ENCODE data around the gene KRT5.

KRT5 gene

DNA sequence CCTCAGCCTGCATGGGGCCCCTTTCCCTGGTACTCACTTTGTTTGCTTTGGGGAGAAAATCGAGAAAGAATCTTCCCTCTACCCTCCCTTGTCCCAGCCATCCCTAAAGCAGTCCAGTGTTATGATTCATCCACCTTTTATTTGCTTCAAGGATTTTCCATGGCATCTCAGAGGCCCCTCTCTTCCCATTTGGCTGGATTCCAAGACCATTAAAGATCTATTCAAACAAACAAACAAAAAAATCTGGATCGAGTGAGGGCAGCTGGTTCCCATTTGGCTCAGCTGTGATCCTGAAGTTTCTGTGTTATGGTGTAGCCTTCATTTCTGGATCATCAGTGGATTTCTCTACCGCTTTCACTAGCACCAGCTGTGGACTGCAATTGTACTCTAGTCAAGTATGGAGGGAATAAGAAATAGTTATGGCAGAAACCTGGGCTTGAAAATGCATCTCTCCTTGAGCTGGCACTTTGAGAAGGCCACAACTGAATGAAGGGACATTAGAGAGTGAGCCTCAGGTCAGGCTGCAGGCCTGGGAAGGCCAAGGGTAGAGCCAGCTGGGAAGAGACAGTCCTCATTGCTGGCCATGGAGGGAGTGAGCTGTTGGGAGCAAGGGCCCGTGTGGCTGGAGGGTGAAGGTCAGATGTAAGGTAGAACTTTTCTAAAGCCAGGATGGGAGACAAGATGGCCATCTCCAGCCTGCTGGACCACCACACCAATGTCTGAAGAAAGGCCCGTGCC, 19.1 kb upstream of the KRT5 start:
- DNase-seq (ENCODE audit: low read depth in 2 of 3, low spot score in 1 of 3): no peak

- no peak for DNase-seq (ENCODE audit: low read depth in 2 of 3, low spot score in 1 of 3)
These were observed 16.9 kb upstream of the KRT5 start for GRCh38 chr12:52537101-52537500.

- no peak for DNase-seq (ENCODE audit: low read depth in 2 of 3, low spot score in 1 of 3)
These were observed 15.4 kb upstream of the KRT5 start for GRCh38 chr12:52535574-52535973.

GRCh38 chr12:52534482-52534881, 14.3 kb upstream of the KRT5 start:
- no peak for DNase-seq (ENCODE audit: low read depth in 2 of 3, low spot score in 1 of 3)

DNA sequence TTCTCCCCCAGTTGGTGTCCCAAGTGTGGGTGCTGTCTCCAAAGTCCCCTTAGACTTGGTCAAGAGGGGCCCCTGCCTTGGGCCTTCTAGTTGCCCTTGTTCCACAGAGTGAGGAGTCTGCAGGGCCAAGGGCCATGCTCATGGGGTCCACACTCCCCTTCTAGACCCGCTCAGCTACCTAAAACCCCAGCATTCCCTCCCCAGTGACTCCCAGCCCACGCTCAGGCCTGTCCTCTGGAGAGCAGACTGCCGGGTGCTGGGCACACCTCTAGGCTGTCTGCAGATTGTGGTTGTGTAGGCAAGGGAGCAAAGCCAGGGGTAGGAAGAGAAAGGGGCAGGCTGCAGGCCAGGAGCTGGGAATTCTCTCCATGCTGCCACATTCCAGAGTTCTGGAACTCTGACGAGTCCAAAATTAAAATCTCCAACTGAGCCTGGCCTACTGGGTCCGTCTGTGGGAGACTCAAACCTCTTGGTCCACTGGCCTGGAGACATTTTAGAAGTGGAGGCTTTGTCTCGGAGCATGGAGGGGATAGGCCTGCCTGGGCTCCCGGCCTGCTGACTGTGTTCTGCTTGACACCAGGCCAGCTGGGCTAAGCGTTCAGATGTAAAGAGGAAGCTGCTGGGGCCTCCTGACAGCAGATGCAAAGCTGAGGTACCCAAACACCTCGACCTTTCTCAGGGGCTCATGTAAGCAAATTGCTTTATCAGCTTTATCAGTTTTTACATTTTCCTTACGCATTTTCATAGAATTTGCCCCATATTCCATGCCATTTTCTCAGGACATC, 13.7 kb upstream of the KRT5 start:
- no peak for DNase-seq (ENCODE audit: low read depth in 2 of 3, low spot score in 1 of 3)

DNA sequence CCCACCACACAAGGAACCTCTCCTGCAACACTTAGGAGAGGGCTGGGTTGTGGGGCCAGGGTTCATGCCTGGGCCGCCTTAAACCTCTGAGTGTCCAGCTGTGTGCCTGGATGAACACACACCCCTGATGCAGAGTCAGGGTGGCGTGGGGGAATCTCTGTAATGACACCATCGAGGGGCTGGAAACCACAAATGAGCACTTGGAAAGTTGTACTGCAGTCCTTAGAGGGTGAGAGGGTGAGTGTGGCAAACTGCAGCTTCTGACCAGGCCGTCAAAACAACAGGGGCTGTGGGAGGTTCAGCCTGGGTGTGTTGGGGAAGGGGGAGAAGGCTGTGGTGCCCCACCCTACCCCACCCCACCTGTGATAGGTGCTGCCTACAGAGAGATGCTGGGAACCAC, 12.4 kb upstream of the KRT5 start:
- no peak for DNase-seq (ENCODE audit: low read depth in 2 of 3, low spot score in 1 of 3)

DNA sequence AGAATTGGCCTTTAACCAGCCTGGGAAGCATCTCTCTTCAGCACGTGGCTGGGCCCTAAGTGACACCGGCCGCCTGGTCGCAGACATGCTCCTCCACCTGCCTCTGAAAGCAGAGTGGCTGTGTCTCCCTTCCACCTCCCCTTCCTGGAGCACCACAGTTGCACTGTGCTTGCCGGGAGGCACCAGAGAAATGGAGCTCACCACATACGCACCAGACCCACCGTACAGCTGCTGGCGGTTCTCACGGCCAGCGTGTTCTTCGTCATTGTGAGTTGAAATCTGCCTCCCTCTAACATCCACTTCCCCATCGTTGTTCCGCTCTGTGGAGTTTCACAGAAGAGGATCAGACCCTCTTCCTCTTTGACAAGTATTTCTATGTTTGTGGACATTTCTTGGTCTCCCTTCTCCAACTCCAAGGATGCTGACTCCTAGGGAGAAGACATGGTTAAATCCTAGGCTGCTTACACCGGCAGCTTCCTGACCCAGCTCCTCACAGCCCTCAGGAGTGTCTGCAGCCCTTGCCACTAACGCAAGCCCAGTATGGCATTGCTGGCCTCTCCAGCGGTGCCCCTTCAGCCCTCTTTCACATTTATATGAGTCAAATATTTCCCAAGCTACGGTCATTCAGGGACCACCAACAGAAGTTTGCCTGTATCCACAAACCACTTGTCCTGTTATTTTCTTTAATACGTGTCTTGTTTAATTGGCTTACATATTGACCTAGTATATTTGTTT, 11.5 kb upstream of the KRT5 start:
- no peak for DNase-seq (ENCODE audit: low read depth in 2 of 3, low spot score in 1 of 3)

- DNase-seq (ENCODE audit: low read depth in 2 of 3, low spot score in 1 of 3): no peak
These were observed 10.7 kb upstream of the KRT5 start for GRCh38 chr12:52530905-52531304.

- DNase-seq (ENCODE audit: low read depth in 2 of 3, low spot score in 1 of 3): no peak
These were observed 10.2 kb upstream of the KRT5 start for GRCh38 chr12:52530366-52530765.

- DNase-seq (ENCODE audit: low read depth in 2 of 3, low spot score in 1 of 3): no peak
These were observed 9.7 kb upstream of the KRT5 start for GRCh38 chr12:52529846-52530245.

- no peak for DNase-seq (ENCODE audit: low read depth in 2 of 3, low spot score in 1 of 3)
These were observed 9.2 kb upstream of the KRT5 start for GRCh38 chr12:52529417-52529816.

DNA sequence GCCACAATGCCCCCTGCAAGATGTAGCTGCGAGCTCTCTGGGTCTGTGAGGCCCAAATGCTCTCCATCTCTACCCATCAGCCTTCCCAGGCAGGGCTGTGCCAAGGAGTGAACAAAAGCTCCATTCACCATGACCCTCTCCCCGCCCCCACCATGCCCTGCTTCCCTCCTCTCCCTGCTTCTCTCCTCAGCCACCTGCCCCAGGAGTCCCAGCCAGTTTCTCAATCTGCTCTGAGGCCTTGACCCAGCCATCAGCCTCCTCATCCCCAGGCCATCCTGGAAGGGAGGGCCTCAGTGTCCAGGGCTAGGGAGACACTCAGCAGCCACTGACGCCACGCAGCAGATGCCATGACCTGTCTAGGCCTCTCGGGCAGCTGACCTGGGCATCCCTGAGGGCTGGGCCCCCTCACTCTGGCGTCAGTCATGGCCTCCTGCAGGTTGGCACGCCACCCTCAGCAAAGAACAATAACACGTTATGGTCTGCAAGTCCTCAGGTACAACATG, 8.5 kb upstream of the KRT5 start:
- no peak for DNase-seq (ENCODE audit: low read depth in 2 of 3, low spot score in 1 of 3)

DNA sequence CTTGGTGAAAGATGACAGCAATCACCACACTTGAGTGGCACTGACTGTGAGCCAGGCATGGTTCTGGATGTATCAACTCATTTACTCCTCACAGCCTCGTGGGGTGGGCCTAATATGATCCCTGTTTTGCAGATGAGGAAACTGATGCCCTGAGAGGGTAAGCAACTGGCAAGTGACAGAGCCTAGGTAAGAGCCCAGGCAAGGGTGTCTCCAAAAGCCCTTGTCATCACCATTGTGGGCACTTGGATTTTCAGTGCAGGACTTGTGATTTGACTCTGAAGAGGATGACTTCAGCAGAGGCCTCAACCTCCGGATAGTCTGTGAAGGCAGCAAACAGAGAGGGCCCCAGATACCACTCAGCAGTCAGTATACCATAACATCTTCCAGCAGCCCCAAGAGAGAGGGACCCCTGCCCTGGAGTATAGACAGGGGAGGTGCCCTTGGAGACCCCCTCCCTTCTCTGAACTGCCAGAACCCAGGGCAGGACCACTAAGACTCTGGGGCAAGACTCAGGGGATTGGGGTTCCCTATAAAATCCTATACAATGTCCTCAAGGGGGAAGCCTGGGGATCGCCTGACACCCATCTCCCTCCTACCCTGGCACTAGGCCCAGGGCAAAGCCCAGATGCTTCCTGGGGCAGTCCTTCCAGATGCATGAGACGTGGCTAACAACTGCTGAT, 7.1 kb upstream of the KRT5 start:
- no peak for DNase-seq (ENCODE audit: low read depth in 2 of 3, low spot score in 1 of 3)

- no peak for DNase-seq (ENCODE audit: low read depth in 2 of 3, low spot score in 1 of 3)
These were observed 6.3 kb upstream of the KRT5 start for GRCh38 chr12:52526511-52526951.

DNA sequence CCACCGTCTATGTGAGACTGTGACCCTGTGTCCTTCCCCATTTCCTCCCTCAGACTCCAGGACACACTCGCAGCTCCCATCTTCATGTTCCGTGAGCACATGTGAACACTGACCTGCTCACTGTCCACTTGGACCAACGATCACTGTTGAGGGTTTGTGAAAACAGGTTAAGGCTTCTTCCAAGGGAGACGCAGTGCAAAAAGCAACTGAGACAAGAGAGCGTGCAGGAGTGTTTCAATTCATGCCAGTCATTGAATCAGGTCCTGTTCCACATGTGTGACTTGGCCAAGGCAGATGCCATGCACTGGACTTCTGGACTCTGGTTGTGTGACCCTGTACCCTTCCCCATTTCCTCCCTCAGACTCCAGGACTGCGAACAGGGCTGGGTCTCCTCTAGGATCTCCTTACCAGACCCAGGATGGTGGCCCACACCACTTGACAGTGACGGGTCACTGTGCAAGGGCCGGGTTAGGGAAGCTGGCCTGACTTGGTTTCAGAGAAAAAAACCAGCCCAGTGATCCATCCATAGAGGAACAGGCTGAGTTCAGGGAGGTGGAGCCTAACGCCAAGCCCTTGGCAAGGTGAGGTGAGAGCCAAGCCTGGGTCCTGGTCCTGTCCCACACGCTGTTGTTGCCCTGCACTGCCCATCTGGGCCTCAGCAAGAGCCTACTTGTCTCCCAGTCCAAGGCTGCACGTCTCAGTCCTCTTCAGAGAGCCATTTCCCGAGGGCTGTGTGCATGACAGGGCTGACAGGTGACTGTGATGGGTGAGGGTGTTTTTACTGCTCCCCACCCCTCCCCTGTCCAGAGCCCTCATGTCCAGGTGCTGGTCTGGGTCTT, 5.7 kb upstream of the KRT5 start:
- DNase-seq (ENCODE audit: low read depth in 2 of 3, low spot score in 1 of 3): no peak

DNA sequence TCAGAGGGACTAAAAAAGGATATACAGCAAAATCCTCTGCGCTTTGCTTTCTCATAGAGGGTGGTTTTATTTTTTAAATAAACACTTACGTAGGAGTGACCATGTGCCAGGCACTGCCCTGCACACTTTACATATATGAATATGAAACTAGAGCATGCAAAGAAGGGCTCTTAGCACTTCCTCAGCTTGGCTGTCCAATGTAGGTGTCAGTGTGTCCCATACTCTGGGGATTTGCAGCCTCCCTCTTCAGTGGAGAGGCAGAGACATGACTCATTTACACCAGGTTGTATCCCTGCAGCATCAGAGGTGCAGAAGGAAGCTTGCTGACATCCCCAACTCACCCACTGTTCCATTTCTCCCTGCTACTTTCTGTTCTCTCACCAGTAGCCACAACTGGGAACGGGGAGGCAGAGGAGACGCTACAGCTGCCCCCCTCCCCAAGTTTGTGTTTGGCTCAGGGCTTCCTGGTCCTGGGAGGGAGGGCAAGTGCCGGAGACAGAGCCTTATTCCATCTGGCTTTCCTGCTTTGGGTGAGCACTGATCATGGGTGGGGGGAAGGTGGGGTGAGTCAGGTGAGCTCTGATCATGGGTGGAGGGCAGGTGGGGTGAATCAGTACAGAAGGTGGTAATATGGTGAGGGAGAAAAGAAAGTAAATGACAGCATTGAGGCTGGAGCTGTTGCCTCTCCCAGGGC, 4.9 kb upstream of the KRT5 start:
- DNase-seq (ENCODE audit: low read depth in 2 of 3, low spot score in 1 of 3): no peak

DNA sequence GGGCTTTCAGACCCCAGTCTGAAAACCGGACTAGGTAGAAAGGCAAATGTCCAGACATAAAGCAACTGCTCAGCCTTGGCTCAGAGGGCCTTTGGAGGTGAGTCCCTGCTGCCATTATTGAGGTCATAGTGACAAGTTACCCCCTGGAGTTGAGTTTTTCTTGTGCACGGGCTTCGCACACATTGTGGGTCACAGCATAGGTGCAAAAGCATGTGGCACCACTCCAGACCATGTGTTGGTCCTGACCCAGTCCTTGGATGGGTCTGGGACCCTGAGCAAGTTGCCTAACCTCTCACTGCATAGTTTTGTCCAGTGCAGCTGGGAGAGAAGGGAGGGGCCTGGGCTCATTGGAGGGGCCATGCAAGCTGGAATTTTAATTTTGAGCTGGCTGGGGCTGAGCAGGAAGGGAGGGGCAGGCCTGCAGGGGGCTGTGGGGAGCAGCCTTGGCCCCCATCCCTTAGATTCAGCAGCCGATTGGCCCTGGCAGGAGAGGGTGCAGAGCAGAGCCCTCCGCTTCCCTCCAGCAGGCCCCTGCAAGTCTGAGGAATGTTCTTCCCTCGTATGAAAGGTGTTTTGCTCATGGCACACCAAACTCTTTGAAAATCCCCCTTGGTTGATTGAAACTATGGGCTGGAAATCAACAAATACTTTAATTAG, 4.2 kb upstream of the KRT5 start:
- no peak for DNase-seq (ENCODE audit: low read depth in 2 of 3, low spot score in 1 of 3)

GRCh38 chr12:52523824-52524223, 3.6 kb upstream of the KRT5 start:
- DNase-seq (ENCODE audit: low read depth in 2 of 3, low spot score in 1 of 3): no peak

- no peak for DNase-seq (ENCODE audit: low read depth in 2 of 3, low spot score in 1 of 3)
These were observed 2.3 kb upstream of the KRT5 start for GRCh38 chr12:52522346-52523011.
